ENCODE data around the gene NIN. TPM values are rescaled to one million over a fixed set of nuclear protein-coding genes. Genes with fewer than 3 reads are reported as not detected.

The NIN gene
- total RNA-seq, 3 donors from 2014 or later (not counting 1 experiment from before 2014, with no cell fraction given): 90.8 to 127 (median 118) TPM

GRCh38 chr14:50854521-50854920 lies 23.6 kb upstream of the NIN start:
- Histone ChIP-seq H3K4me1 (ENCODE audit: control insufficient read depth, insufficient read depth, low read length) (peaks cover 4% of the 10 kb centered on the region), H3K36me3 (ENCODE audit: control insufficient read depth, insufficient read depth, low read length) (no peaks in the 10 kb centered on the region), H3K4me3 (ENCODE audit: low read length) (no peak overlapping the region), H3K27ac (ENCODE audit: low read length) (no peak overlapping the region), H3K9me3 (ENCODE audit: control insufficient read depth, insufficient read depth, low read length) (no peaks in the 10 kb centered on the region), H3K27me3 (ENCODE audit: control insufficient read depth, insufficient read depth, low read length) (no peaks in the 10 kb centered on the region)
- ATAC-seq: no peak
- WGBS (ENCODE audit: insufficient coverage): 24% methylated on average over 5 of the region's 5 CpGs
- DNase-seq: no peak
- Mint-ChIP-seq H3K27ac (no peak overlapping the region), H3K4me1 (no peaks in the 10 kb centered on the region), H3K36me3 (no peaks in the 10 kb centered on the region), H3K27me3 (ENCODE audit: low read depth in 2 of 2) (peaks cover 0 to 4% of the 10 kb centered on the region in 2 donors), H3K9me3 (no peaks in the 10 kb centered on the region), H3K4me3 (no peak overlapping the region)
- TF ChIP-seq CTCF (IDR thresholded peaks at IDR 0.05): no peak
- intact Hi-C loops (cut with micrococcal nuclease): no loop called here

- H3K4me3 ChIP-seq (ENCODE audit: low read length): no peak overlapping the region
- TF ChIP-seq CTCF (IDR thresholded peaks at IDR 0.05): no peak
- no peaks in the 10 kb centered on the region for H3K9me3 ChIP-seq (ENCODE audit: control insufficient read depth, insufficient read depth, low read length)
- H3K9me3 Mint-ChIP-seq: no peaks in the 10 kb centered on the region
- H3K27ac Mint-ChIP-seq: no peak overlapping the region
- H3K36me3 Mint-ChIP-seq: no peaks in the 10 kb centered on the region
- no peaks in the 10 kb centered on the region for H3K36me3 ChIP-seq (ENCODE audit: control insufficient read depth, insufficient read depth, low read length)
- no peaks in the 10 kb centered on the region for H3K27me3 ChIP-seq (ENCODE audit: control insufficient read depth, insufficient read depth, low read length)
- no peaks in the 10 kb centered on the region for H3K4me1 Mint-ChIP-seq
- no peak for ATAC-seq
- intact Hi-C loops (cut with micrococcal nuclease): no loop called here
- no peak overlapping the region for H3K27ac ChIP-seq (ENCODE audit: low read length)
- no peaks in the 10 kb centered on the region for H3K4me1 ChIP-seq (ENCODE audit: control insufficient read depth, insufficient read depth, low read length)
- H3K4me3 Mint-ChIP-seq: no peak overlapping the region
- no peak for DNase-seq
- H3K27me3 Mint-ChIP-seq (ENCODE audit: low read depth in 2 of 2): peaks cover 0 to 6% of the 10 kb centered on the region in 2 donors
Observed at GRCh38 chr14:50853891-50854290, 22.9 kb upstream of the NIN start.

GRCh38 chr14:50846226-50846880 lies 15.4 kb upstream of the NIN start:
- H3K27me3 ChIP-seq (ENCODE audit: control insufficient read depth, insufficient read depth, low read length): no peaks in the 10 kb centered on the region
- no peak overlapping the region for H3K27ac ChIP-seq (ENCODE audit: low read length)
- Mint-ChIP-seq H3K27ac (no peak overlapping the region), H3K36me3 (no peaks in the 10 kb centered on the region), H3K4me1 (no peaks in the 10 kb centered on the region), H3K4me3 (no peak overlapping the region), H3K9me3 (no peaks in the 10 kb centered on the region), H3K27me3 (ENCODE audit: low read depth in 2 of 2) (peaks cover 0 to 6% of the 10 kb centered on the region in 2 donors)
- H3K4me3 ChIP-seq (ENCODE audit: low read length): no peak overlapping the region
- H3K9me3 ChIP-seq (ENCODE audit: control insufficient read depth, insufficient read depth, low read length): no peaks in the 10 kb centered on the region
- DNase-seq (no peak), ATAC-seq (no peak)
- 94% methylated on average over 8 of the region's 8 CpGs for WGBS (ENCODE audit: insufficient coverage)
- H3K36me3 ChIP-seq (ENCODE audit: control insufficient read depth, insufficient read depth, low read length): no peaks in the 10 kb centered on the region
- no peaks in the 10 kb centered on the region for H3K4me1 ChIP-seq (ENCODE audit: control insufficient read depth, insufficient read depth, low read length)
- TF ChIP-seq CTCF (IDR thresholded peaks at IDR 0.05): no peak
- intact Hi-C loops (cut with micrococcal nuclease): no loop called here

GRCh38 chr14:50845166-50845565 lies 14.2 kb upstream of the NIN start:
- Mint-ChIP-seq H3K4me3 (no peak overlapping the region), H3K27ac (no peak overlapping the region), H3K27me3 (ENCODE audit: low read depth in 2 of 2) (peaks cover 0 to 10% of the 10 kb centered on the region in 2 donors), H3K36me3 (no peaks in the 10 kb centered on the region), H3K9me3 (no peaks in the 10 kb centered on the region), H3K4me1 (no peaks in the 10 kb centered on the region)
- no peak overlapping the region for H3K27ac ChIP-seq (ENCODE audit: low read length)
- WGBS (ENCODE audit: insufficient coverage): 100% methylated on average over 3 of the region's 3 CpGs
- no peaks in the 10 kb centered on the region for H3K36me3 ChIP-seq (ENCODE audit: control insufficient read depth, insufficient read depth, low read length)
- H3K4me1 ChIP-seq (ENCODE audit: control insufficient read depth, insufficient read depth, low read length): no peaks in the 10 kb centered on the region
- H3K9me3 ChIP-seq (ENCODE audit: control insufficient read depth, insufficient read depth, low read length): no peaks in the 10 kb centered on the region
- no peak overlapping the region for H3K4me3 ChIP-seq (ENCODE audit: low read length)
- ATAC-seq (no peak), DNase-seq (no peak)
- intact Hi-C loops (cut with micrococcal nuclease): no loop called here
- no peak for TF ChIP-seq CTCF (IDR thresholded peaks at IDR 0.05)
- H3K27me3 ChIP-seq (ENCODE audit: control insufficient read depth, insufficient read depth, low read length): no peaks in the 10 kb centered on the region
